MCF 10A (cell line): ENCODE measurements around the gene CFAP90. TPM values are rescaled to one million over a fixed set of nuclear protein-coding genes. Genes with fewer than 3 reads are reported as not detected.

Source experiments
- Bru-seq: library from RNA; stranded (reverse); fragments of 400-500 nt; gene quantifications from one replicate; lab custom pipeline; 2021; lab: Mats Ljungman, UMichigan
- BruChase-seq, 2 experiments: library from RNA; stranded (reverse); fragments of 400-500 nt; gene quantifications; one replicate each; lab custom pipeline; 2021; lab: Mats Ljungman, UMichigan
- BruUV-seq: library from RNA; stranded (reverse); fragments of 400-500 nt; replicated peaks from 2 replicates; lab custom pipeline; 2021; lab: Mats Ljungman, UMichigan
- CTCF ChIA-PET: fragments of 300-600 bp; sonication (Branson Sonifier 250); formaldehyde crosslinking; extraction: SDS; loops from one replicate; lab custom pipeline; 2021; ENCODE audit warnings: antibody characterized with exemption, inconsistent platforms; lab: Yijun Ruan, JAX
- POLR2A ChIA-PET: fragments of 300-600, 350-650 bp; sonication (Branson Sonifier 250); formaldehyde crosslinking; extraction: SDS; loops from one replicate; lab custom pipeline; 2020; ENCODE audit warnings: antibody characterized with exemption, inconsistent platforms; lab: Yijun Ruan, JAX
- DNase-seq: peaks from one replicate; pipeline ENCODE4 v3.0.0-alpha.2; 2018; ENCODE audit not compliant: unreplicated experiment
- H3K27ac Mint-ChIP-seq: one replicate; pipeline ENCODE4 v1.8.0; 2022; ENCODE audit warnings: mild to moderate bottlenecking, low read depth, mixed read lengths; ENCODE audit not compliant: unreplicated experiment
- H3K27me3 Mint-ChIP-seq: one replicate; pipeline ENCODE4 v1.8.0; 2022; ENCODE audit warnings: mixed read lengths; ENCODE audit not compliant: insufficient read depth, unreplicated experiment
- H3K36me3 Mint-ChIP-seq: one replicate; pipeline ENCODE4 v1.8.0; 2022; ENCODE audit warnings: mild to moderate bottlenecking, moderate library complexity, mixed read lengths; ENCODE audit not compliant: insufficient read depth, unreplicated experiment
- H3K4me1 Mint-ChIP-seq: one replicate; pipeline ENCODE4 v1.8.0; 2022; ENCODE audit warnings: mixed read lengths; ENCODE audit not compliant: insufficient read depth, unreplicated experiment
- H3K4me3 Mint-ChIP-seq: one replicate; pipeline ENCODE4 v1.8.0; 2022; ENCODE audit warnings: mild to moderate bottlenecking, moderate library complexity, mixed read lengths; ENCODE audit not compliant: unreplicated experiment
- H3K9me3 Mint-ChIP-seq: one replicate; pipeline ENCODE4 v1.8.0; 2022; ENCODE audit warnings: mixed read lengths; ENCODE audit not compliant: unreplicated experiment
- CTCF ChIP-seq: fragments of 200-600 bp; IDR thresholded peaks from one replicate; pipeline ENCODE4 v1.8.0; 2022; ENCODE audit warnings: antibody characterized with exemption, mild to moderate bottlenecking; ENCODE audit not compliant: unreplicated experiment
- intact Hi-C: fragments of 100-400 bp; cut with micrococcal nuclease; formaldehyde crosslinking; loops from 2 replicates; pipeline ENCODE4 v1.14.1; 2022
- long read RNA-seq: library from polyadenylated mRNA; stranded (forward); transcript quantifications from one replicate; pipeline ENCODE4 v2.0.0, GENCODE V29; 2022
- total RNA-seq: library from RNA; stranded (reverse); gene quantifications from 2 replicates; pipeline ENCODE4 v1.2.3, GENCODE V29; 2022

The CFAP90 gene
- total RNA-seq: not detected in 2 replicates
- Bru-seq, nascent RNA: not detected
- percentile 5 among the genes with signal in this experiment for BruChase-seq, experiment 1, labeled RNA remaining after a 6-hour chase
- BruChase-seq, experiment 2, labeled RNA remaining after a 2-hour chase: not detected
- long read RNA-seq: 0 reads

- Mint-ChIP-seq H3K4me1 (no peaks in the 10 kb centered on the region), H3K9me3 (no peaks in the 10 kb centered on the region), H3K4me3 (no peak within 1 kb of the TSS), H3K27me3 (peaks cover 15% of the 10 kb centered on the region), H3K27ac (no peak within 1 kb of the TSS), H3K36me3 (no peaks in the 10 kb centered on the region)
- no TSS peak for BruUV-seq
- DNase-seq: no peak
- intact Hi-C loops: no loop called here
- POLR2A ChIA-PET: no interaction called here
- CTCF ChIA-PET: interaction anchor here (0.5 to 1.4 kb wide), 2 partner anchors 34 to 974 kb away, joined by 3 to 4 read pairs; no protein-coding TSS in a partner anchor
- TF ChIP-seq CTCF: no peak
These were observed at the start of gene CFAP90 for GRCh38 chr5:7850395-7851239. CFAP90 (minus strand) TSS chr5:7851133; CDS start chr5:7851021, 112 bp downstream.

GRCh38 chr5:7897014-7897600, 46.2 kb upstream of the CFAP90 start:
- H3K4me3 Mint-ChIP-seq: no peak overlapping the region
- H3K4me1 Mint-ChIP-seq: no peaks in the 10 kb centered on the region
- H3K27me3 Mint-ChIP-seq: no peaks in the 10 kb centered on the region
- no peak overlapping the region for H3K27ac Mint-ChIP-seq
- DNase-seq: peak; percentile 74
- no peaks in the 10 kb centered on the region for H3K9me3 Mint-ChIP-seq
- BruUV-seq: no TSS peak
- ChIA-PET POLR2A (no interaction called here), CTCF (interaction anchor here (0.6 to 1.9 kb wide), 6 partner anchors 10 to 1003 kb away, joined by 3 to 20 read pairs (median 4); no protein-coding TSS in a partner anchor)
- TF ChIP-seq CTCF: peak; percentile 45
- H3K36me3 Mint-ChIP-seq: peaks cover 78% of the 10 kb centered on the region
- intact Hi-C loops: no loop called here

- Mint-ChIP-seq H3K36me3 (peaks cover 82% of the 10 kb centered on the region), H3K4me3 (no peak overlapping the region), H3K27ac (no peak overlapping the region), H3K9me3 (no peaks in the 10 kb centered on the region), H3K27me3 (no peaks in the 10 kb centered on the region), H3K4me1 (no peaks in the 10 kb centered on the region)
- DNase-seq: no peak
- POLR2A ChIA-PET: no interaction called here
- intact Hi-C loops: no loop called here
- CTCF ChIA-PET: no interaction called here
- no TSS peak for BruUV-seq
- TF ChIP-seq CTCF: no peak
These were observed 43.9 kb upstream of the CFAP90 start for GRCh38 chr5:7894860-7895259.

GRCh38 chr5:7894439-7894838, 43.5 kb upstream of the CFAP90 start:
- Mint-ChIP-seq H3K27ac (peak overlapping the region; percentile 46), H3K9me3 (no peaks in the 10 kb centered on the region), H3K36me3 (peaks cover 85% of the 10 kb centered on the region), H3K4me3 (no peak overlapping the region), H3K4me1 (no peaks in the 10 kb centered on the region), H3K27me3 (no peaks in the 10 kb centered on the region)
- no peak for DNase-seq
- intact Hi-C loops: no loop called here
- TF ChIP-seq CTCF: no peak
- POLR2A ChIA-PET: no interaction called here
- CTCF ChIA-PET: no interaction called here
- BruUV-seq: no TSS peak
